Measurements from ENCODE around the gene KRTAP10-7.

DNA sequence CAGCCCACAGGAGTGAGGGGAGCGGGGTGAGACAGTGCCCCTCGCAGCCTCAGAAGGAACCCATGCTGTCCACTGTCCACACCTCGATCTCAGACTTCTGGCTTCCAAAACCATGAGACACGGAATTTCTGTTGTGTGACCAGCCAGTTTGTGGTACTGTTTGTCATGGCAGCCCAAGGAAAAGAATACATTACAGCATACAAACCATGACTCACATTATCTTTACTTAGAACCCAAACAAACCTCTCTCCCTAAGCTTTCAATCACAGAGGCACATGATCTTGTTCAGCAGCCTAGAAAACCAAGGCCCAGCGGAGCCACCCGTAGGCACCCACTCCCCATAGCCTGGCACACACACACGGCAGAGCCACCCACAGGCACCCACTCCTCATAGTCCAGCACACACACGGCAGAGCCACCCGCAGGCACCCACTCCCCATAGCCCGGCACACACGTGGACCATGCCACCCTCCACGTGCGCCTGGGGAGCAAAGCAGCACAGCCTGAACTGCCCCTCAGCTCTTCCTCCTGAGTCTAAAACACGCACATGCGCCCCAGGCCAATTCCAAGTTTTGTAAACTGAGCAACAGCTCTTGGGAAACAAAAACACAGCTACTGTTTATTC lies 27.3 kb upstream of the KRTAP10-7 start:
- no peak for TF ChIP-seq EZH2 (IDR thresholded peaks at IDR 0.05; ENCODE audit: insufficient read depth, poor library complexity, severe bottlenecking)
- TF ChIP-seq EZH2phosphoT487 (IDR thresholded peaks at IDR 0.05; ENCODE audit: insufficient read depth, low read depth) = no peak

All from GM23248 (cell line).